ENCODE results near the gene HK3. TPM values are rescaled to one million over a fixed set of nuclear protein-coding genes. Genes with fewer than 3 reads are reported as not detected.

Gene HK3
- total and polyA plus RNA-seq, 8 donors: 0.54 to 97.0 (median 1.6) TPM

DNA sequence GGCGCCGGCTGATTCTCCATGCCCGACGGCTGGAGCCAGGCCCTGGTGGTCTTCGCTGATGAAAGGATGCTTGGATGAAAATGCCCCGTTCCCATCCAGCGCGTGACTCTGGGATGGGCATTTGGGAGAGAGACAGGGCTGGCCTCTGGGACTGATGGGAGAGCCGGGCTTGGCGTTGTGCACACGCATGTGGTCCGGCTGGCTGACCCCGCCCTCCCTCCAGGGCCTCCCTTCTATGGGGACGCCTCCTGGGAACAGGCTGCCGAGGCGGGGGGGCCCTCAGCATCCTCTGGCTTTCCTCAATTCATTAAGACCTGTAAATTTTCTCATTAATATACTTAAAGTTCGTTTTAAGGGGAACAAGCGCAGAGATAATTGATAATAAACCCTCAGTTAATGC, 52.0 kb downstream of the HK3 start:
- Histone ChIP-seq H3K27me3 (peaks cover 6 to 97% of the 10 kb centered on the region in 2 donors), H3K27ac (no peak overlapping the region), H3K9me3 (no peaks in the 10 kb centered on the region), H3K4me3 (no peak overlapping the region), H3K36me3 (no peaks in the 10 kb centered on the region), H3K4me1 (no peaks in the 10 kb centered on the region)
- DNase-seq (peak in 1 of 4 donors; percentile 60), ATAC-seq (no peak)
- intact Hi-C loops (cut with DNase I): no loop called here
- TF ChIP-seq, protein P1, sequence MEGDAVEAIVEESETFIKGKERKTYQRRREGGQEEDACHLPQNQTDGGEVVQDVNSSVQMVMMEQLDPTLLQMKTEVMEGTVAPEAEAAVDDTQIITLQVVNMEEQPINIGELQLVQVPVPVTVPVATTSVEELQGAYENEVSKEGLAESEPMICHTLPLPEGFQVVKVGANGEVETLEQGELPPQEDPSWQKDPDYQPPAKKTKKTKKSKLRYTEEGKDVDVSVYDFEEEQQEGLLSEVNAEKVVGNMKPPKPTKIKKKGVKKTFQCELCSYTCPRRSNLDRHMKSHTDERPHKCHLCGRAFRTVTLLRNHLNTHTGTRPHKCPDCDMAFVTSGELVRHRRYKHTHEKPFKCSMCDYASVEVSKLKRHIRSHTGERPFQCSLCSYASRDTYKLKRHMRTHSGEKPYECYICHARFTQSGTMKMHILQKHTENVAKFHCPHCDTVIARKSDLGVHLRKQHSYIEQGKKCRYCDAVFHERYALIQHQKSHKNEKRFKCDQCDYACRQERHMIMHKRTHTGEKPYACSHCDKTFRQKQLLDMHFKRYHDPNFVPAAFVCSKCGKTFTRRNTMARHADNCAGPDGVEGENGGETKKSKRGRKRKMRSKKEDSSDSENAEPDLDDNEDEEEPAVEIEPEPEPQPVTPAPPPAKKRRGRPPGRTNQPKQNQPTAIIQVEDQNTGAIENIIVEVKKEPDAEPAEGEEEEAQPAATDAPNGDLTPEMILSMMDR (IDR thresholded peaks at IDR 0.05): no peak

DNA sequence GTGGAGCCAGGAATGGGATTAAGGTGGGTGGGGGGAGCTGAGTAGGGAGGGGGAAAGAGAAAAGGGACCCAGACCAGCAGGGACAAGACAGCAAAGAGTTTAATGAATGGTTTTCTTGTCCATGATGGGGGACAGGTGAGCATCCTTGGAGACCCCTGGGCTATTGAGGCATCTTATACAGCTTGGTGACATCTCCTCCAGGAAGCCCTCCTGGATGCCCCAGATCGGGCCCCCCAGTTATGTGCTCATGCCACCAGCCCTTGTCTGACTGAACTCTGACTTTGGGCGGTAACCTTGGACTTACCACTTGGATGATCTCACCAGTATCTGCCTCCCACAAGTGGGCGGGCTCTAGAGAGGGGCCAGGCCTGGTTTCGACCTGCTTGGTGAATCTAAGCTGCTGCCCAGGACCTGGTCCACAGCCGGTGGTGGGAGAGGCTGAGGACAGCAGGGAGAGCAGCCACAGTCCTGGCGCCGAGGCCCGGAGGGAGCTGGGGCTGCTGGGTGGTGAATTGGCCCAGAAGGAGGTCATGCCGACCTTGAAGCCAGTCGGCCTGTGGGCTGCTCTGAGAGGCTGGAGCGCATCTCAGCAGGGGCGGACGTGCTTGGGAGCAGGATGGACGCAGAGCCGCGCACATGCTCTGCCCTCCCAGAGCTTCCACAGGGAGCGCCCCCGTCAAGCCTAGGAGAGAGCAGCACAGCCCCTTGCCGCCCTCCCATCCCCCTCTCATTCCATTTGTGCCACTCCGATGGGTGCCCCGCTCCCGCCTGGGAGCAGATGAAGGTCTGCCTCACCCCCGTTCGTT, 52.6 kb downstream of the HK3 start:
- TF ChIP-seq, protein P1 (IDR thresholded peaks at IDR 0.05): no peak
- ATAC-seq: no peak
- Histone ChIP-seq H3K36me3 (no peaks in the 10 kb centered on the region), H3K4me3 (no peak overlapping the region), H3K9me3 (no peaks in the 10 kb centered on the region), H3K27ac (no peak overlapping the region), H3K4me1 (no peaks in the 10 kb centered on the region), H3K27me3 (peaks cover 6 to 99% of the 10 kb centered on the region in 2 donors)
- peak in 1 of 4 donors; percentile 67 for DNase-seq
- intact Hi-C loops (cut with DNase I): no loop called here

DNA sequence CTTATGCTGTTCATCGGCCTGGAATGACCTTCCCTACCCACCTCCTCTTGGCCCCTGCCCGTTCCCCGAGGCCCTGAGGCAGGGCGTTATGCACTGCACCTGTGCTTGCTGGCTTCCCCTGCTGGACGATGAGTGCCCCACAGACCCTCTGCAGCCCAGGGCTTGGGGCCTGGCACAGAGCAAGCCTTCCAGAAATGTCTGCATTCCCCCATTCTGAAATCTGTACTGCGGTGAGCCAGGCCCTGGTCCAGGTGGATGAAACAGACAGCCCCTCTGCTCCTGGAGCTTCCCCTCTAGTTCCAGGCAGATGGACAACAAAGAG, 53.8 kb downstream of the HK3 start:
- Histone ChIP-seq H3K27ac (no peak overlapping the region), H3K27me3 (peaks cover 6 to 99% of the 10 kb centered on the region in 2 donors), H3K9me3 (no peaks in the 10 kb centered on the region), H3K4me3 (no peak overlapping the region), H3K4me1 (no peaks in the 10 kb centered on the region), H3K36me3 (no peaks in the 10 kb centered on the region)
- TF ChIP-seq, protein P1 (IDR thresholded peaks at IDR 0.05): no peak
- DNase-seq: peak in 1 of 4 donors; percentile 34
- intact Hi-C loops (cut with DNase I): no loop called here
- ATAC-seq: no peak

DNA sequence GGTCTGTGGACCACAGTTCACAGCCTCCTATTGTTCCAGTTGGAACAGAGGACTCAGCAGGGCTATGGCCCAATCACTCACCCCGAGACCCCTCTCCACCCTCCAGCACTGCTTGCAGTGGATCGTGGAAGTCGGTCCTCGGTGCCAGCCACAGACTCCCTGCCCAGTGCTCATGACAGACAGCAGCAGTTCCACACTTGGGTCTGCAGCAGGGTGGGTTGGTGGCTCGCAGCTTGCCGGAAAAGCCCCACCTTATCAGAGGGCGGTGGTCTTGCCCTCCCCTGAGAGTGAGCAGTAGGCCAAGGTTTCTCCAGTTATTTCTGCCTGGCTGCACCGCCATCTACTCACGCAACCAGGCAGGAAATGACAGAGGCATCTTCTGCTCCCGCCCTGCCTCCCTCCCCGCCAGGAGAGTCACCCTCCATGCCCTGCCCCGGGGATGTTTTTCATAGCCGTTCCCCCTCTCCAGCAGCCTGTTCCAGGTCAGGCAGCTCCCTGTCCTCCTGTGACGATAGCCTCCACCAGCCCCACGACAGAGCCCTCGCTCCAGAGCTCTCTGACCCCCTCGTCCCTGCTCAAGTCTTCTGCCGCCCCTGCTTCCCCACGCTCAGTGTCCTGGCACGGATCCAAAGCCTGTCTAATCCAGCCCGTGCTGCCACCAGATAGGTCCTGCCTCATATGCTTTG, 54.3 kb downstream of the HK3 start:
- no peaks in the 10 kb centered on the region for H3K9me3 ChIP-seq
- no peak for ATAC-seq
- no peaks in the 10 kb centered on the region for H3K4me1 ChIP-seq
- intact Hi-C loops (cut with DNase I): no loop called here
- H3K4me3 ChIP-seq: no peak overlapping the region
- peak in 1 of 4 donors; percentile 58 for DNase-seq
- peaks cover 6 to 99% of the 10 kb centered on the region in 2 donors for H3K27me3 ChIP-seq
- no peak overlapping the region for H3K27ac ChIP-seq
- TF ChIP-seq, protein P1 (IDR thresholded peaks at IDR 0.05): no peak
- no peaks in the 10 kb centered on the region for H3K36me3 ChIP-seq

DNA sequence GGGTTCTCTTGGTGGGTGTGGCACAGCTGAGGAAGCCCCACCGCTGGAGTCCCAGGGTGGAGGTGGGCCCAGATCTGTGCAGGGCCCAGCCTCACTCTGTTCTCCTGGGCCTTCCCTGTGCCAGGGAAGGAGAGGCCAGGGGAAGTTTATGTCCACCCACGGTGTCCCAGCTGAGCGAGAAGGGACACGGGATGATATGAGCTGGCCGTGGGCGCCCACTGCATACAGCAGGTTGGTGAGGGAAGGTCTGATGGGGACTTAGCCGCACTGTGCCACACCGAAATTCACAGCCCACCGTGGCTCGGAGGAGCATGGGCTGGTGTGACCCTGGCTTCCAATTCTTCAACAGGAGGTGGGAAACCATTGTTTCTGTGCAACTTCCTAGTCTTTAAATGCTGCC, 54.9 kb downstream of the HK3 start:
- Histone ChIP-seq H3K27ac (no peak overlapping the region), H3K4me3 (no peak overlapping the region), H3K36me3 (no peaks in the 10 kb centered on the region), H3K4me1 (no peaks in the 10 kb centered on the region), H3K9me3 (no peaks in the 10 kb centered on the region), H3K27me3 (peaks cover 6 to 98% of the 10 kb centered on the region in 2 donors)
- intact Hi-C loops (cut with DNase I): no loop called here
- ATAC-seq: no peak
- TF ChIP-seq, protein P1 (IDR thresholded peaks at IDR 0.05): no peak
- peak in 1 of 4 donors; percentile 50 for DNase-seq

All from left lung (tissue), 10 donors.